Stimulated activated CD8-positive, alpha-beta memory T cell treated with anti-CD3 and anti-CD28 coated beads, Interleukin-15, amount 100 ng/mL, for 48 hours (primary cell): ENCODE results near the gene USP37.

Experiments
- DNase-seq, 2 donors: peaks; one replicate each; pipeline ENCODE4 v3.0.0-alpha.2; 2020; ENCODE audit warnings: low read depth in 2 of 2

USP37 gene

DNA sequence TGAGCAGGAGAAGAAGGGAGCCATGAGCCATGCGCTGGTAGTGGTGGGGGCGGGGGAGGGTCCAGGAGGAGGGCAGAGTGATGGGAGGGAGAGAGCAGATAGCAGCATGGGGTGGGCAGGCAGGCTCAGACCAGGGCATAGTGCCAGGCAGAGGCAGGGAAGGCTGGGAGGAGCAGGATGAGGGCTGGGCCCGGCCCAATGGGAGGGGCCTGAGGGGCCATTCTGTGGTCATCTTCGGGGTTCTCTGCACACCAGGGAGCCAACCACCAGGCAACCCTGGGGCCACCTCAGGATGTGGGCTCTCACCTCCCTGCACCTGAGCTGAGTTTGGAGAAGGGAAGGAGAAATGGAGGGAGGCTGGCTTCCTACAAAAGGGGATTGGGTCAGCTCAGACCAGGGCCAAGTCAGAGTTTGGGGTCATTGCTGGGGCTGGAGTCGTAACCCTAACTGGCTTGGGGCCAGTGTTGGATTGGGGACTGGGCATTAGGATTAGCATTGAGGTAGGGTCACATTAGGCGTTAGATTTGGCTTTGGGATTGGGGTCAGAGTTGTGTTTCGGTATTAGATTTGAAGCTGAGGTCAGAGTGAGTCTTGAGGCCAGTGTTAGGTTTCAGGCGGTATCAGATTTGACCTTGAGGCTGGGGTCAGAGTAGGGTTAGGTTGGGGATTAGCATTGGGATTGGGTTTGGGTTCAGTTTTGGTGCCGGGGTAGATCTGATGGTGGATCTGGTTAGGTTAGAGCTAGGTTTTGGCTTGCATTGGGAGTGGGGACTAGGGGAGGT lies 138.0 kb downstream of the USP37 start:
- DNase-seq: no peak

- DNase-seq: no peak
Observed at GRCh38 chr2:218428846-218429558, 139.1 kb downstream of the USP37 start.

- no peak for DNase-seq
Observed at GRCh38 chr2:218427741-218428140, 140.4 kb downstream of the USP37 start.

DNA sequence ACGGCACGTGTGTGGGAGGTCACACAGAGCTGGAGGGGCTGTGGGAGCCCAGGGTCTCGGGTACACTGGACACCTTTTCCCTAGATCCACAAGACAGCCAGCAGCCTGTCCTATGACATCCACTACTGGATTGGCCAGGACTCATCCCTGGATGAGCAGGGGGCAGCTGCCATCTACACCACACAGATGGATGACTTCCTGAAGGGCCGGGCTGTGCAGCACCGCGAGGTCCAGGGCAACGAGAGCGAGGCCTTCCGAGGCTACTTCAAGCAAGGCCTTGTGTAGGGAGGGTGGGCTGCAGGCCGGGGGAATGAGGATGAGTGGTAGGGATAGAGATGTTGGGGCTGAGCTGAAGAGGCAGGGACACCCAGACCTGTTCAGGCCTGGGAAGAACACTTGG lies 142.6 kb downstream of the USP37 start:
- no peak for DNase-seq

DNA sequence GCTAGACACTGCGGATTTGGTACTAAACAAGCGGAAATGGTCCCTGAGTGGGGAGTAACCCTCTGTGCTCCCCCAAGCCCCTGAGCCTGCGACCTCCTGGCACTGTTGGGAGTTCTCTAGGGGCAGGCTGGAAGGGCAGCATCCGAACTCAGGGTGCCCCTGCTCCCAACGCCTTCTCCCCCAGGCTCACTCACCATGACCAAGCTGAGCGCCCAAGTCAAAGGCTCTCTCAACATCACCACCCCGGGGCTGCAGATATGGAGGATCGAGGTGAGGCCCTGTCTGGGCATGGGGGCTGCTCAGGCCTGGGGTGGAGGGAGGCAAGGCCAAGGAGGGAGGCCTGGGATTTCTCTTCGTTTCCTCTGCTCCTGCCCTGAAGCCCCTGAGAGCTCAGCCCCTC lies 144.6 kb downstream of the USP37 start:
- no peak for DNase-seq

- DNase-seq: no peak
Observed at GRCh38 chr2:218422403-218423086, 145.6 kb downstream of the USP37 start.

DNA sequence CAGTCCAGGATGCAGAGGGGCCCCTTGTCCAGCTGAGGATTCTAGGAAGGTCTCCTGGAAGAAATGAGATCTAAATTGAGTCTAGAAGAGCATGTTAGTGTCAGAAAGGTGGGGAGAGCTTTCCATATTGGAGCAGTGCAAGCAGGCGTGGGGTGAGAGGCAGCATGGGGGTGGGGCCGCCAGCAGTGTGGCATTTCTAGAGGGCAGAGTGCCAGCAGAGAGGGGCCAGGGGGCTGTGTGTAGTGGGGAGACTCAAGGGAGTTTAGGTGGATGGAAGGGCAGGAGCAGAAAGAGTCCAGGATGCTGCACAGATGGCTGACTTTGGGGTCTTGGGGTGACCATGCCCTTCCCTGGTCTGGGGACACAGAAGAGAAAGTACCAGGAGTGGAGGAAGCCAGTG lies 147.1 kb downstream of the USP37 start:
- DNase-seq: no peak

GRCh38 chr2:218419630-218420216 lies 148.4 kb downstream of the USP37 start:
- DNase-seq: no peak

DNA sequence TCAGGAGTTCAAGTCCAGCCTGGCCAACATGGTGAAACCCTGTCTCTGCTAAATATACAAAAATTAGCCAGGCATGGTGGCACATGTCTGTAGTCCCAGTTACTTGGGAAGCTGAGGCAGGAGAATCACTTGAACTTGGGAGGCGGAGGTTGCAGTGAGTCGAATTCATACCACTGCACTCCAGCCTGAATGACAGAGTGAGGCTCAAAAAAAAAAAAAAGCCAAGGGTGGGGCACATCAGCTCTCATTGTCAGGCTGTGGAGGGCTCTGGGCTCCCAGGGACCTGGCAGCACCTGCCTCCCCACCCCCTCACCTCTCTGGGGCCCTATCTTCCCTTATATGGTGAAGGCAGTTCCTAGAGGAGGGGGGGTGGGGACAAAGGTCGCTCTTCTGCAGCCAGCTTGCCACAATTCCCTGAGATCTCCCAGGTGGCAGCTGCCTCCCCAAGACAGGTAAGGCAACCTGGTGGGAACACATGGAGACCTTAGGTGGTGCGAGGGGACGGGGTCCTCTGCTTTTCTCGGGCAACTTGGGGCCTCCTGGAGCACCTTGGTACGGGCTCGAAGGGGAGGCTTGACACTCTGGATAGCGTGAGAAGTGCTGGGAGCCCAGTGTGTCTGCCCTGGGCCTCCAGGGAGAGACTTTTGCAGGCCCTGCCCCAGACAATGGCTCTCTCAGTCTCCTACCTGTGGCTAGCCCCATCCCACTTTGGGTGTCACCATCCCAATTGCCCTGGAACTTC lies 149.3 kb downstream of the USP37 start, which contains the start of gene VIL1:
TSS of gene VIL1 (plus strand) at position 407 of the 742 bp plus-strand sequence. CDS start 4,656 bp downstream, outside the sequence.
- no peak for DNase-seq

DNA sequence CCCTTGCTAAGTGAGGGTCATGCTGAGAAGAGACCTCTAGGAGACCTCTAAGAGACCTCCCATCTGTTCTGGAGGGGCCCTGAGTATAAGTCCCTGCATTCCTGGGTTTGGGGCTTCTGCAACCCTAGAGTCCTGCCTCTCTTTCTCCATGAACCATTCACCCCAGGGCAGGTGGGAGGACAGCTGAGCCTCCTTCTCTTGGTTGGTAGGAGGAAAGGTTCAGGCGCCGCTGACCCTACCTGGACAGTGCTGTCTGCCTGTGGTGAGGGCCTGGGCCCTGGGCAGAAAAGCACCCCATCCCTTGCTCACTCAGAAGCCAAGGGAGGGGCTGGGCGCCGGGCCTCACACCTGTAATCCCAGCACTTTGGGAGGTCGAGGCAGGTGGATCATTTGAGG lies 149.8 kb downstream of the USP37 start:
- DNase-seq: no peak

DNA sequence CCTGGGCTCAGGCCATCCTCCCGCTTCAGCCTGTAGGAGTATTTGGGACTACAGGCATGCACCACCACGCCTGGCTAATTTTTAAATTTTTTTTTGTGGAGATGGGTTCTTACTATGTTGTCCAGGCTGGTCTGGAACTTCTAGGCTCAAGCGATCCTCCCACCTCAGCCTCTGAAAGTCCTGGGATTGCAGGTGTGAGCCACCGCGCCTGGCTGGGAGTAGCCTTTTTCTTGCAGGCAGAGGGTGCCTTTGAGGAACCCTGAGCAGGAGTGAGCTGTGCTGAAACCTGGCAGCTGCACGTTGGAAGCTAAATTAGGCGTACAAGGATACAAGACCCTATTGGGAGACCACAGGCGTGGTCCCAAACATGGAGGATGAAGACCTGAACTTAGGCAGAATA lies 160.4 kb downstream of the USP37 start:
- DNase-seq: no peak

DNA sequence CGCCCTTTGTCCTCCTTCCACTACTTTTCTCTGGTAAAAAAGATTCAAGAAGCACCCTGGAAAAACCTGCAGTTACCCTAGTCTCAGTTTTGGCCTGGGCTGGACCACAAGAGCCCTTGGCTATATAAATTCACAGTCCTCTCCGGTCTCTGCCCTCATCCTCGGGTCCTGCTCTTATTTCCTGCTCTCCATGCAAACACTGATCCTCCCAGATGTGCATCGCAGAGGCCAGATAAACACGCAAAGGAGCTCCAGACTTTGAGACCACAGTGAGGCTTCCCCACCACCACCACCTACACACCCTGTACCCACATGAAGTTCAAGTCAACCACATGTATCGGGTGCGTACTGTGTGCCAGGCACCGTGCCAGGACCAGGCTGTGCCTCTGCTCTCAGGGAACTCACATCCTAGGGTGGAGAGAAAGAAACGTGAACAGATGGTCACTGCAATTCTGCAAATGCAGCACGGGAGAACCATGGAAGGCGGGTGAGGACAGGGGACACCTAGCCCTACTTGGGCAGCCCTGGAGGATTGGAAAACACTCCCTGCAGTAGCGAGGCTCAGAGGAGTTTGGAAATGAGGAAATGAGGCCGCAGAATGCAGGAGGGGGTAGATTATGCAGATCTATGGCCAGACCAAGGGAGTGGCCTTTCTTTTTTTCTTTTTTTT lies 161.1 kb downstream of the USP37 start:
- peak in 1 of 2 donors; percentile 46 for DNase-seq

- peak; percentile 94 to 96 for DNase-seq
Observed at GRCh38 chr2:218406209-218406948, 161.8 kb downstream of the USP37 start.

DNA sequence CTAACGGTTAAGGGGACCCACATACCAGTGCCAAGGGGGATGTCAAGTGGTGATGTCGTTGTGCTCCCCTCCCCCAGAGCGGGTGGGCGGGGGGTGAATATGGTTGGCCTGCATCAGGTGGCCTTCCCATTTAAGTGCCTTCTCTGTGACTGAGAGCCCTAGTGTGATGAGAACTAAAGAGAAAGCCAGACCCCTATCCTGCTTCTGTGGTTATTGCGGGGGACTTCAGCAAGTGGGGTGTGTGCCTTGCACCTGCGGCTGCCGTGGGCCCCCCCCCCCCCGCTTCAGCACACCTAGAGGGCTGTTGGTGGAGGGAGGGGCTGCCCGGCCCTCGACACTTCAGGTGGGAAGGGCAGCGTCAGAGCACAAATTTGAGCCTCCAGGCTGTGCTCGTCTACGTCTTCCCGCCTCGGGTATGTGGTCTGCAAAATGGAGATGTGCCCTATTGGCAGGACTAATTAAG lies 162.4 kb downstream of the USP37 start:
- no peak for DNase-seq

DNA sequence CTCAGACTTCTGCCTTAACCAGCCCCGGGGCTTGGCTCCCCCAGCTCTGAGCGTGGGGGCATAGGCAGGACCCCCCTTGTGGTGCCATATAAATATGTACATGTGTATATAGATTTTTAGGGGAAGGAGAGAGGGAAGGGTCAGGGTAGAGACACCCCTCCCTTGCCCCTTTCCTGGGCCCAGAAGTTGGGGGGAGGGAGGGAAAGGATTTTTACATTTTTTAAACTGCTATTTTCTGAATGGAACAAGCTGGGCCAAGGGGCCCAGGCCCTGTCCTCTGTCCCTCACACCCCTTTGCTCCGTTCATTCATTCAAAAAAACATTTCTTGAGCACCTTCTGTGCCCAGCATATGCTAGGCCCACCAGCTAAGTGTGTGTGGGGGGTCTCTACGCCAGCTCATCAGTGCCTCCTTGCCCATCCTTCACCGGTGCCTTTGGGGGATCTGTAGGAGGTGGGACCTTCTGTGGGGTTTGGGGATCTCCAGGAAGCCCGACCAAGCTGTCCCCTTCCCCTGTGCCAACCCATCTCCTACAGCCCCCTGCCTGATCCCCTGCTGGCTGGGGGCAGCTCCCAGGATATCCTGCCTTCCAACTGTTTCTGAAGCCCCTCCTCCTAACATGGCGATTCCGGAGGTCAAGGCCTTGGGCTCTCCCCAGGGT lies 162.9 kb downstream of the USP37 start:
- no peak for DNase-seq

DNA sequence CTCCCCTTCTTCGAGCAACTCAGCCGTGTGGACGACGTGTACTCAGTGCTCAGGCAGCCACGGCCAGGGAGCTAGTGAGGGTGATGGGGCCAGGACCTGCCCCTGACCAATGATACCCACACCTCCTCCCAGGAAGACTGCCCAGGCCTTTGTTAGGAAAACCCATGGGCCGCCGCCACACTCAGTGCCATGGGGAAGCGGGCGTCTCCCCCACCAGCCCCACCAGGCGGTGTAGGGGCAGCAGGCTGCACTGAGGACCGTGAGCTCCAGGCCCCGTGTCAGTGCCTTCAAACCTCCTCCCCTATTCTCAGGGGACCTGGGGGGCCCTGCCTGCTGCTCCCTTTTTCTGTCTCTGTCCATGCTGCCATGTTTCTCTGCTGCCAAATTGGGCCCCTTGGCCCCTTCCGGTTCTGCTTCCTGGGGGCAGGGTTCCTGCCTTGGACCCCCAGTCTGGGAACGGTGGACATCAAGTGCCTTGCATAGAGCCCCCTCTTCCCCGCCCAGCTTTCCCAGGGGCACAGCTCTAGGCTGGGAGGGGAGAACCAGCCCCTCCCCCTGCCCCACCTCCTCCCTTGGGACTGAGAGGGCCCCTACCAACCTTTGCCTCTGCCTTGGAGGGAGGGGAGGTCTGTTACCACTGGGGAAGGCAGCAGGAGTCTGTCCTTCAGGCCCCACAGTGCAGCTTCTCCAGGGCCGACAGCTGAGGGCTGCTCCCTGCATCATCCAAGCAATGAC lies 163.6 kb downstream of the USP37 start:
- DNase-seq: no peak

DNA sequence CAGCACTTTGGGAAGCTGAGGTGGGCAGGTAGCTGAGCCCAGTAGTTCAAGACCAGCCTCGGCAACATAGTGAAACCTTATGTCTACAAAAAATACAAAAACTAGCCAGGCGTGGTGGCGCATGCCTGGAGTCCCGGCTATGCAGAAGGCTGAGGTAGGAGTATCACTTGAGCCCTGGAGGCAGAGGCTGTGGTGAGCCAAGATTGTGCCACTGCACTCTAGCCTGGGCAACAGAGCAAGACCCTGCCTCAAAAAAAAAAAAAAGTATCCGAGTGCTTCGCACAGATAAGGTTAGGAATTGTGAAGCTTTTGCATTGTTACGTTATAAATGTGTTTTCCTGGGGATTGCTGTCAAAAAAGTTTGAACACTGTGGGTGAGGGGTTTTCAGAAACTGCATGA lies 164.3 kb downstream of the USP37 start:
- DNase-seq: no peak

- DNase-seq: no peak
Observed at GRCh38 chr2:218402911-218403411, 165.2 kb downstream of the USP37 start.

DNA sequence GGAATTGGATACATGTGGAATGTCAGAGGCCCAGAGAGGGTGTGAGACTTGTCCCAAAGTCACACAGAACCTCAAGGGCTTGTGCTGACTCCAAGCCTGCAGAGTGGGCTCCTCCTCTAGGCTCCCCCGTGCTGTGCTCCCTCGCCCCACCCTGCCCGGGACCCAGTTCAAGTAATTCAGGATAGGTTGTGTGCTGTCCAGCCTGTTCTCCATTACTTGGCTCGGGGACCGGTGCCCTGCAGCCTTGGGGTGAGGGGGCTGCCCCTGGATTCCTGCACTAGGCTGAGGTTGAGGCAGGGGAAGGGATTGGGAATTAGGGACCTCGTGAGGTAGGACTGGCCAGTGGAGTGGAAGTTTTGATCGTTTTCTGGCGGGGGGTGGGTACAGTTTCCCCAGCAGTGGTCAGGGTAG lies 165.7 kb downstream of the USP37 start:
- no peak for DNase-seq
